Measurements from ENCODE around the gene LRP1B.
"Not testable (repeated sequence)": the region's sequence is repeated elsewhere in the genome, so short reads cannot be mapped to it uniquely, and the experiment has no call there.

Gene LRP1B

GRCh38 chr2:140595107-140595506, 1535.7 kb downstream of the LRP1B start:
- DNase-seq: no peak

- DNase-seq: no peak
Measured at GRCh38 chr2:140593132-140593531, 1537.7 kb downstream of the LRP1B start.

- DNase-seq: no peak
Measured at GRCh38 chr2:140589696-140590095, 1541.1 kb downstream of the LRP1B start.

GRCh38 chr2:140589273-140589672, 1541.5 kb downstream of the LRP1B start:
- DNase-seq: no peak

GRCh38 chr2:140586379-140586778, 1544.4 kb downstream of the LRP1B start:
- DNase-seq: no peak

GRCh38 chr2:140585016-140585415, 1545.8 kb downstream of the LRP1B start:
- no peak for DNase-seq

GRCh38 chr2:140584471-140584870, 1546.3 kb downstream of the LRP1B start:
- DNase-seq: no peak

GRCh38 chr2:140580532-140581151, 1550.2 kb downstream of the LRP1B start:
- DNase-seq: no peak

GRCh38 chr2:140577453-140577852, 1553.4 kb downstream of the LRP1B start:
- no peak for DNase-seq

- DNase-seq: no peak
Measured at GRCh38 chr2:140567734-140568133, 1563.1 kb downstream of the LRP1B start.

GRCh38 chr2:140565756-140566155, 1565.1 kb downstream of the LRP1B start:
- no peak for DNase-seq

GRCh38 chr2:140555701-140556100, 1575.1 kb downstream of the LRP1B start:
- no peak for DNase-seq

GRCh38 chr2:140552634-140553033, 1578.2 kb downstream of the LRP1B start:
- DNase-seq: no peak

GRCh38 chr2:140551287-140551686, 1579.5 kb downstream of the LRP1B start:
- no peak for DNase-seq

- DNase-seq: no peak
Measured at GRCh38 chr2:140550821-140551220, 1580.0 kb downstream of the LRP1B start.

GRCh38 chr2:140544769-140545168, 1586.0 kb downstream of the LRP1B start:
- not testable (repeated sequence) for DNase-seq

GRCh38 chr2:140542627-140543026, 1588.2 kb downstream of the LRP1B start:
- no peak for DNase-seq

GRCh38 chr2:140539242-140539875, 1591.5 kb downstream of the LRP1B start:
- DNase-seq: no peak

- no peak for DNase-seq
Measured at GRCh38 chr2:140529706-140530105, 1601.1 kb downstream of the LRP1B start.

- no peak for DNase-seq
Measured at GRCh38 chr2:140528982-140529381, 1601.8 kb downstream of the LRP1B start.

- DNase-seq: no peak
Measured at GRCh38 chr2:140526575-140526974, 1604.2 kb downstream of the LRP1B start.

- DNase-seq: no peak
Measured at GRCh38 chr2:140512106-140512505, 1618.7 kb downstream of the LRP1B start.

- DNase-seq: no peak
Measured at GRCh38 chr2:140509765-140510164, 1621.1 kb downstream of the LRP1B start.

- DNase-seq: no peak
Measured at GRCh38 chr2:140508756-140509155, 1622.1 kb downstream of the LRP1B start.

GRCh38 chr2:140506606-140507005, 1624.2 kb downstream of the LRP1B start:
- DNase-seq: no peak

Data from central memory CD4-positive, alpha-beta T cell (primary cell).